Loucy (cell line): ENCODE measurements around the gene EGR1.

Source experiments
- H2AFZ ChIP-seq: fragments of 200-600 bp; sonication (generic); 2 replicates; pipeline ENCODE4 v1.6.0; 2016; ENCODE audit warnings: antibody characterized with exemption, mild to moderate bottlenecking, low read length, moderate library complexity
- H3F3A ChIP-seq: fragments of 200-600 bp; 2 replicates; pipeline ENCODE4 v1.6.0; 2016; ENCODE audit warnings: antibody characterized with exemption, low read depth, mild to moderate bottlenecking
- H3K27me3 ChIP-seq: fragments of 200-600 bp; sonication (generic); 2 replicates; pipeline ENCODE4 v1.6.1; 2014; ENCODE audit warnings: low read length, mild to moderate bottlenecking; ENCODE audit not compliant: insufficient read depth, poor library complexity, severe bottlenecking
- H3K36me3 ChIP-seq: fragments of 200-600 bp; sonication (generic); 2 replicates; pipeline ENCODE4 v1.6.1; 2016; ENCODE audit warnings: low read length; ENCODE audit not compliant: insufficient read depth
- H3K4me1 ChIP-seq: fragments of 200-600 bp; sonication (generic); 2 replicates; pipeline ENCODE4 v1.5.1; 2014; ENCODE audit warnings: low read length, mild to moderate bottlenecking; ENCODE audit not compliant: insufficient read depth, poor library complexity, severe bottlenecking
- H3K4me2 ChIP-seq: fragments of 200-600 bp; sonication (generic); 2 replicates; pipeline ENCODE4 v1.6.0; 2014; ENCODE audit warnings: antibody characterized with exemption, low read length, low read depth, mild to moderate bottlenecking; ENCODE audit not compliant: poor library complexity, severe bottlenecking
- H3K4me3 ChIP-seq: fragments of 200-600 bp; sonication (generic); 2 replicates; pipeline ENCODE4 v1.5.1; 2014; ENCODE audit warnings: low read length, mild to moderate bottlenecking, mixed read lengths; ENCODE audit not compliant: poor library complexity, severe bottlenecking
- H3K79me2 ChIP-seq: fragments of 200-600 bp; sonication (generic); 2 replicates; pipeline ENCODE4 v1.6.1; 2014; ENCODE audit warnings: low read length; ENCODE audit not compliant: insufficient read depth
- H3K9ac ChIP-seq: fragments of 200-600 bp; sonication (generic); 2 replicates; pipeline ENCODE4 v1.6.0; 2014; ENCODE audit warnings: mild to moderate bottlenecking, low read depth, low read length, moderate library complexity; ENCODE audit not compliant: poor library complexity, severe bottlenecking
- H3K9me2 ChIP-seq: fragments of 200-600 bp; sonication (generic); replicated peaks from 2 replicates; pipeline ENCODE4 v1.6.1; 2016; ENCODE audit warnings: low read depth, low read length, mixed read lengths
- H3K9me3 ChIP-seq: fragments of 200-600 bp; sonication (generic); 2 replicates; pipeline ENCODE4 v1.6.1; 2014; ENCODE audit warnings: mild to moderate bottlenecking, antibody characterized with exemption, low read length, low read depth; ENCODE audit not compliant: insufficient read depth
- H4K20me1 ChIP-seq: fragments of 200-600 bp; sonication (generic); 2 replicates; pipeline ENCODE4 v1.6.0; 2014; ENCODE audit warnings: antibody characterized with exemption, low read length, mild to moderate bottlenecking; ENCODE audit not compliant: insufficient read depth, poor library complexity, severe bottlenecking
- CTCF ChIP-seq: fragments of 200-600 bp; sonication (generic); conservative IDR thresholded peaks from 2 replicates; pipeline ENCODE4 v1.5.1; 2014; ENCODE audit warnings: mild to moderate bottlenecking, antibody characterized with exemption, low read length

Gene EGR1

DNA sequence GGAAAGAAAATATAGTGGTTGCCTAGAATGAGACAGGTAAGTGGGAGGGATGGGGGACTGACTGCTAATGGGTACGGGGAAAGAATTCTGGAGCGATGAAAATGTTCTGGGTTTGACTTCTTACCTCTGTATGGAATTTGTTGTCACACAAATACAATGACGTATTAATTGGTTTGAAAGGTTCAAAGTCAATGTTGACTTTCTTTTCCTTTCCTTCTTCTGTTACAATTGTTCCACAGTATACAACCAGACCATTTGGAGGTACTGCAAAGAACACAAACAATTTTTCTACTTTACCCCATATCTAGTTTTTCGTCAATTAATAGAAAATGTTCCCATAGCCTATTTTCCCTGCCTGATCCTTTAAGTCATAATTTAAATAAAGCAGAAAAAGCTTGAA, 52.2 kb downstream of the EGR1 start:
- Histone ChIP-seq H3K9me3 (no peaks in the 10 kb centered on the region), H3K4me1 (no peaks in the 10 kb centered on the region), H2AFZ (no peak overlapping the region), H3K27me3 (no peaks in the 10 kb centered on the region), H3K4me3 (no peak overlapping the region), H3K36me3 (peaks cover 67% of the 10 kb centered on the region), H3F3A (no peaks in the 10 kb centered on the region), H3K9me2 (no peaks in the 10 kb centered on the region), H3K4me2 (no peak overlapping the region), H3K79me2 (peaks cover 32% of the 10 kb centered on the region), H4K20me1 (peaks cover 18% of the 10 kb centered on the region), H3K9ac (no peak overlapping the region)
- TF ChIP-seq CTCF, result no peak
